A549 (cell line): ENCODE results near the gene HOXA10. TPM values are rescaled to one million over a fixed set of nuclear protein-coding genes. Genes with fewer than 3 reads are reported as not detected.
A peak's percentile ranks its signal among the peaks of the same experiment; 100 is the strongest.

Source experiments
- ATAC-seq, 2 experiments: fragments of 200-7000 bp in 1 of 2; fragments of >200 bp in 1 of 2; cut with Nextera tagmentation in 1 of 2; cut with Tn5 transposase in 1 of 2; 3 replicates each; pipeline versions ENCODE4 v1.8.0 to v1.9.1; 2018 to 2020; ENCODE audit warnings: mild to moderate bottlenecking in 1 of 2, moderate library complexity in 1 of 2
- CTCF ChIA-PET: fragments of 300-600 bp; sonication (Branson Sonifier 250); formaldehyde crosslinking; extraction: SDS; loops from one replicate; lab custom pipeline; 2021; ENCODE audit warnings: antibody characterized with exemption, inconsistent platforms; lab: Yijun Ruan, JAX
- POLR2A ChIA-PET: fragments of 350-600 bp; formaldehyde crosslinking; extraction: SDS; loops from one replicate; lab custom pipeline; 2021; ENCODE audit warnings: antibody characterized with exemption, inconsistent platforms; lab: Yijun Ruan, JAX
- DNase-seq, 2 experiments: peaks; one replicate each; pipeline versions ENCODE4 v3.0.0 to v3.0.0-alpha.2; 2011 to 2016; ENCODE audit warnings: low read depth in 1 of 2, low spot score in 1 of 2
- FAIRE-seq: peaks from 2 replicates; lab custom pipeline; 2011; peaks lifted over from hg19 to GRCh38; lab: Jason Lieb, UNC
- H3K27ac ChIP-seq, 2 experiments: fragments of >200 bp; sonication (Bioruptor Twin); formaldehyde crosslinking; 3 replicates each; pipeline ENCODE4 v1.5.1; 2016 to 2017
- H3K4me1 ChIP-seq: fragments of >200 bp; sonication (Bioruptor Twin); formaldehyde crosslinking; 3 replicates; pipeline ENCODE4 v1.6.1; 2016
- H3K4me2 ChIP-seq: fragments of >200 bp; sonication (Bioruptor Twin); formaldehyde crosslinking; 3 replicates; pipeline ENCODE4 v1.6.1; 2016
- H3K4me3 ChIP-seq: fragments of >200 bp; sonication (Bioruptor Twin); formaldehyde crosslinking; 3 replicates; pipeline ENCODE4 v1.5.1; 2016
- H3K9me3 ChIP-seq: fragments of >200 bp; sonication (Bioruptor Twin); formaldehyde crosslinking; 3 replicates; pipeline ENCODE4 v1.6.1; 2016
- BCL3 ChIP-seq: fragments of >200 bp; sonication (Bioruptor Twin); formaldehyde crosslinking; IDR thresholded peaks from 3 replicates; pipeline ENCODE4 v1.6.1; 2016
- CEBPB ChIP-seq, 2 experiments: fragments of >200 bp in 1 of 2; sonication (Bioruptor Twin) in 1 of 2; formaldehyde crosslinking in 1 of 2; IDR thresholded peaks; 2 replicates each; pipeline ENCODE4 v1.6.1; 2012 to 2016
- CHD4 ChIP-seq: fragments of 200-600 bp; sonication (generic); IDR thresholded peaks from 2 replicates; pipeline ENCODE4 v1.6.1; 2016; ENCODE audit warnings: antibody characterized with exemption, mild to moderate bottlenecking, borderline replicate concordance
- CTCF ChIP-seq: fragments of >200 bp; sonication (Bioruptor Twin); formaldehyde crosslinking; IDR thresholded peaks from 3 replicates; pipeline ENCODE4 v1.5.1; 2016
- EHF ChIP-seq: fragments of 250-450 bp; sonication (Bioruptor Pico); IDR thresholded peaks from 2 replicates; pipeline ENCODE4 v1.5.0; 2020; ENCODE audit warnings: mild to moderate bottlenecking
- ELK1 ChIP-seq: fragments of 150-350 bp; IDR thresholded peaks from 2 replicates; pipeline ENCODE4 v1.6.1; 2014; ENCODE audit warnings: low read depth, mild to moderate bottlenecking, low read length
- FOXS1 ChIP-seq: fragments of 250-450 bp; sonication (Bioruptor Pico); IDR thresholded peaks from 2 replicates; pipeline ENCODE4 v1.5.0; 2020; ENCODE audit warnings: mild to moderate bottlenecking, moderate library complexity
- GATA3 ChIP-seq: IDR thresholded peaks from 2 replicates; pipeline ENCODE4 v1.6.1; 2012; ENCODE audit warnings: borderline replicate concordance
- HDAC2 ChIP-seq: fragments of 200-600 bp; sonication (generic); IDR thresholded peaks from 2 replicates; pipeline ENCODE4 v1.6.1; 2016
- HES2 ChIP-seq: fragments of >200 bp; sonication (Bioruptor Twin); formaldehyde crosslinking; IDR thresholded peaks from 2 replicates; pipeline ENCODE4 v1.6.1; 2016
- HEYL ChIP-seq: fragments of 250-450 bp; sonication (Bioruptor Pico); IDR thresholded peaks from 2 replicates; pipeline ENCODE4 v1.8.0; 2021; ENCODE audit warnings: mild to moderate bottlenecking, moderate library complexity
- HOXB13 ChIP-seq: fragments of 250-450 bp; sonication (Bioruptor Pico); IDR thresholded peaks from 2 replicates; pipeline ENCODE4 v1.5.0; 2020; ENCODE audit warnings: low read depth, mild to moderate bottlenecking, moderate library complexity
- JUN ChIP-seq, 2 experiments: fragments of >200 bp; sonication (Bioruptor Twin); formaldehyde crosslinking; IDR thresholded peaks; 2 replicates in 1 of 2; 3 replicates in 1 of 2; pipeline ENCODE4 v1.6.1; 2016 to 2017
- KDM1A ChIP-seq: fragments of 200-600 bp; sonication (generic); IDR thresholded peaks from 2 replicates; pipeline ENCODE4 v1.6.1; 2016; ENCODE audit warnings: low read depth, mild to moderate bottlenecking
- MYC ChIP-seq: IDR thresholded peaks from 2 replicates; pipeline ENCODE4 v1.6.1; 2012; ENCODE audit warnings: mild to moderate bottlenecking, inconsistent platforms, low read length, improper control_type of control experiment, borderline replicate concordance
- NPAS2 ChIP-seq: fragments of 250-450 bp; sonication (Bioruptor Pico); IDR thresholded peaks from 2 replicates; pipeline ENCODE4 v1.8.0; 2022; ENCODE audit warnings: mild to moderate bottlenecking, moderate library complexity, borderline replicate concordance
- POLR2A ChIP-seq: IDR thresholded peaks from 2 replicates; pipeline ENCODE4 v1.6.1; 2012; ENCODE audit warnings: mild to moderate bottlenecking, low read length
- RFX5 ChIP-seq: fragments of 450-650 bp; IDR thresholded peaks from 2 replicates; pipeline ENCODE4 v1.7.1; 2014; ENCODE audit warnings: antibody characterized with exemption, mild to moderate bottlenecking, moderate library complexity
- SREBF2 ChIP-seq: fragments of 450-650 bp; IDR thresholded peaks from 2 replicates; pipeline ENCODE4 v1.6.1; 2014; ENCODE audit warnings: mild to moderate bottlenecking, moderate library complexity
- TFCP2L1 ChIP-seq: fragments of 250-450 bp; sonication (Bioruptor Pico); IDR thresholded peaks from 2 replicates; pipeline ENCODE4 v1.5.0; 2021; ENCODE audit warnings: mild to moderate bottlenecking
- ZC3H11A ChIP-seq: fragments of 450-650 bp; IDR thresholded peaks from 2 replicates; pipeline ENCODE4 v1.6.1; 2014; ENCODE audit warnings: antibody characterized with exemption, mild to moderate bottlenecking
- WGBS: methylation state at CpG from one replicate; pipeline ENCODE4 v1.1.6; 2017; ENCODE audit errors: missing lambda C conversion rate; 5-methylcytosine and 5-hydroxymethylcytosine counted together
- polyA plus RNA-seq, 4 experiments: library from polyadenylated mRNA; depleted of rRNA in 3 of 4; stranded (reverse); fragments of >200 nt; fragmentation: RNase III in 1 of 4; extraction: RNeasy Plus Mini Kit Qiagen cat#74134 plus additional on column Dnase treatment in 1 of 4; gene quantifications; 2 replicates in 3 of 4; 3 replicates in 1 of 4; pipeline ENCODE4 v1.2.3, GENCODE V29; 2011 to 2017
- TF ChIP-seq, protein P1 (sequence below): fragments of 200-600 bp; sonication (generic); IDR thresholded peaks from 2 replicates; pipeline ENCODE4 v1.6.1; 2016; ENCODE audit warnings: antibody characterized with exemption, mild to moderate bottlenecking, moderate library complexity
- TF ChIP-seq, protein P2 (sequence below): fragments of 250-450 bp; sonication (Bioruptor Pico); IDR thresholded peaks from 2 replicates; pipeline ENCODE4 v1.5.0; 2021; ENCODE audit warnings: mild to moderate bottlenecking, moderate library complexity, borderline replicate concordance
- TF ChIP-seq, protein P3 (sequence below): IDR thresholded peaks from 2 replicates; pipeline ENCODE4 v1.6.1; 2012; ENCODE audit warnings: low read depth, borderline replicate concordance

Gene HOXA10
- polyA plus RNA-seq, 2 of the 4 experiments (the other 2 are of a cell fraction): 5.2 to 7.7 TPM

DNA sequence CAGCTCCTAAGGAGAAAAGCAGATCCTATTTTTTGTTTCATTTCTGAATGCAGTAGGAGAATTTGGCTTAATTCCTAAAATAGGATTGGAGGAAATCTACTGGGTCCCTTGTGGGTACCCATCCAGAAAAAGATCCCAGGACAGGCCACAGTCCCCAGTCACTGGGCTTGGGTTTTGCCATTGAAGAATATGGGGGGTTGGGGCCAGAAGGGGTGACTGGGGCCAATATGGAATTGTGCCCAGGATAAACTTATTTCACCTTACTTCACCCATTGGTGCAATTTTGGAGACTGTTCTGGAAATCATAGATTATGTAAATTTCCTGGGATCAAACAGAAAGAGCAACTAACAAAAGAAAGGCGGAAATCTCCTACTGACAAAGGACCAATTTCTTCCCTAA lies 35.6 kb downstream of the HOXA10 start:
- FAIRE-seq (no peak), ATAC-seq (no peak), DNase-seq (no peak)
- 97% methylated on average over 1 of the region's 1 CpG for WGBS
- Histone ChIP-seq H3K9me3 (no peaks in the 10 kb centered on the region), H3K4me1 (peaks cover 50% of the 10 kb centered on the region), H3K4me3 (no peak overlapping the region), H3K4me2 (0 out of 3 replicates have a peak overlapping the region, but pooled peaks have one; percentile 5), H3K27ac (peak overlapping the region in 1 of 2 experiments; percentile 19; a peak in 1 of 6 replicates)
- TF ChIP-seq MYC (no peak), HEYL (no peak), TFCP2L1 (CRISPR knock-in tag) (no peak), HDAC2 (no peak), GATA3 (no peak), ZC3H11A (no peak), ELK1 (no peak), SREBF2 (no peak), CEBPB (IDR thresholded peaks at IDR 0.05) (no peak), CHD4 (no peak), CTCF (no peak), KDM1A (no peak), HOXB13 (CRISPR knock-in tag) (no peak), POLR2A (no peak)
- TF ChIP-seq, protein P1, sequence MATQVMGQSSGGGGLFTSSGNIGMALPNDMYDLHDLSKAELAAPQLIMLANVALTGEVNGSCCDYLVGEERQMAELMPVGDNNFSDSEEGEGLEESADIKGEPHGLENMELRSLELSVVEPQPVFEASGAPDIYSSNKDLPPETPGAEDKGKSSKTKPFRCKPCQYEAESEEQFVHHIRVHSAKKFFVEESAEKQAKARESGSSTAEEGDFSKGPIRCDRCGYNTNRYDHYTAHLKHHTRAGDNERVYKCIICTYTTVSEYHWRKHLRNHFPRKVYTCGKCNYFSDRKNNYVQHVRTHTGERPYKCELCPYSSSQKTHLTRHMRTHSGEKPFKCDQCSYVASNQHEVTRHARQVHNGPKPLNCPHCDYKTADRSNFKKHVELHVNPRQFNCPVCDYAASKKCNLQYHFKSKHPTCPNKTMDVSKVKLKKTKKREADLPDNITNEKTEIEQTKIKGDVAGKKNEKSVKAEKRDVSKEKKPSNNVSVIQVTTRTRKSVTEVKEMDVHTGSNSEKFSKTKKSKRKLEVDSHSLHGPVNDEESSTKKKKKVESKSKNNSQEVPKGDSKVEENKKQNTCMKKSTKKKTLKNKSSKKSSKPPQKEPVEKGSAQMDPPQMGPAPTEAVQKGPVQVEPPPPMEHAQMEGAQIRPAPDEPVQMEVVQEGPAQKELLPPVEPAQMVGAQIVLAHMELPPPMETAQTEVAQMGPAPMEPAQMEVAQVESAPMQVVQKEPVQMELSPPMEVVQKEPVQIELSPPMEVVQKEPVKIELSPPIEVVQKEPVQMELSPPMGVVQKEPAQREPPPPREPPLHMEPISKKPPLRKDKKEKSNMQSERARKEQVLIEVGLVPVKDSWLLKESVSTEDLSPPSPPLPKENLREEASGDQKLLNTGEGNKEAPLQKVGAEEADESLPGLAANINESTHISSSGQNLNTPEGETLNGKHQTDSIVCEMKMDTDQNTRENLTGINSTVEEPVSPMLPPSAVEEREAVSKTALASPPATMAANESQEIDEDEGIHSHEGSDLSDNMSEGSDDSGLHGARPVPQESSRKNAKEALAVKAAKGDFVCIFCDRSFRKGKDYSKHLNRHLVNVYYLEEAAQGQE: no peak
- TF ChIP-seq, protein P2, sequence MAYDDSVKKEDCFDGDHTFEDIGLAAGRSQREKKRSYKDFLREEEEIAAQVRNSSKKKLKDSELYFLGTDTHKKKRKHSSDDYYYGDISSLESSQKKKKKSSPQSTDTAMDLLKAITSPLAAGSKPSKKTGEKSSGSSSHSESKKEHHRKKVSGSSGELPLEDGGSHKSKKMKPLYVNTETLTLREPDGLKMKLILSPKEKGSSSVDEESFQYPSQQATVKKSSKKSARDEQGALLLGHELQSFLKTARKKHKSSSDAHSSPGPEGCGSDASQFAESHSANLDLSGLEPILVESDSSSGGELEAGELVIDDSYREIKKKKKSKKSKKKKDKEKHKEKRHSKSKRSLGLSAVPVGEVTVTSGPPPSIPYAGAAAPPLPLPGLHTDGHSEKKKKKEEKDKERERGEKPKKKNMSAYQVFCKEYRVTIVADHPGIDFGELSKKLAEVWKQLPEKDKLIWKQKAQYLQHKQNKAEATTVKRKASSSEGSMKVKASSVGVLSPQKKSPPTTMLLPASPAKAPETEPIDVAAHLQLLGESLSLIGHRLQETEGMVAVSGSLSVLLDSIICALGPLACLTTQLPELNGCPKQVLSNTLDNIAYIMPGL (CRISPR knock-in tag): no peak
- CTCF ChIA-PET: no interaction called here
- POLR2A ChIA-PET: no interaction called here

DNA sequence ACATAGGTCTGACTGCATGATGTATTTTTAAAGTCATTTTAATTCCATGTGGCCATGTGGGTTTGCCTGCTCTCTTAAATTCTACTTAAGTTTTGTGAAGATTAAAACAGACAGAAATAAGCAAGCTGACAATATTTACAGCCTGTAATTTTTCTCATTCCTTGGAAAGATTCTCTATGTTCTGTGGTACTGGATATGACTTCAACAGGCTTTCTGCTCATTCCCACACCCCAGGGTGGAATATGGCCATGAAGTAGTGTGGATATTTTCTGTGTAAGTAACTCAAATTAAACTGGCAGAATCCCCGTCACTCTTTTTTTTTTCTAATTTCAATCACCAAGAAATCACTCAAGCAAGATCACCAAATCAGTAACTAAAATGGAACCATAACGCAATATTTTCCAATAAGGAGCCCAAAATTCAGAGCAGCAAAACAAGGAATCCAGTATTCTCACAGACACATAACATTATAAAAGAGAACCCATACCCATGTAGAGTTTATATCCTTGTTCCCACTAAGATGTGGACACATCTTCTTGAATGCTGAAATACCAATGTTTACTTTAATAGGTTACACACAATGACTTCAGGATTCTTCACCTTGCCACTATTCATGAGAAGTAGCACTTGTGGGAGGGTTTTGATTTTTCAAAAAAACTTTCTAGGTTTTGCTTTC lies 36.3 kb downstream of the HOXA10 start:
- no peak for FAIRE-seq
- CTCF ChIA-PET: no interaction called here
- Histone ChIP-seq H3K4me3 (no peak overlapping the region), H3K9me3 (no peaks in the 10 kb centered on the region), H3K4me2 (peak overlapping the region; percentile 5; the same call in 1 of the 3 replicates), H3K27ac (peak overlapping the region in 1 of 2 experiments; percentile 82; a peak in 1 of 6 replicates), H3K4me1 (peaks cover 52% of the 10 kb centered on the region)
- POLR2A ChIA-PET: no interaction called here
- DNase-seq: peak in 1 of 2 experiments; percentile 36
- WGBS: 93% methylated on average over 2 of the region's 2 CpGs
- ATAC-seq: no peak
- TF ChIP-seq NPAS2 (no peak), RFX5 (no peak), HDAC2 (no peak), SREBF2 (no peak), ELK1 (no peak), JUN (IDR thresholded peaks at IDR 0.05) (no peak), HES2 (no peak), BCL3 (no peak), HOXB13 (CRISPR knock-in tag) (no peak), EHF (CRISPR knock-in tag) (no peak), FOXS1 (CRISPR knock-in tag) (no peak)
- TF ChIP-seq, protein P3, sequence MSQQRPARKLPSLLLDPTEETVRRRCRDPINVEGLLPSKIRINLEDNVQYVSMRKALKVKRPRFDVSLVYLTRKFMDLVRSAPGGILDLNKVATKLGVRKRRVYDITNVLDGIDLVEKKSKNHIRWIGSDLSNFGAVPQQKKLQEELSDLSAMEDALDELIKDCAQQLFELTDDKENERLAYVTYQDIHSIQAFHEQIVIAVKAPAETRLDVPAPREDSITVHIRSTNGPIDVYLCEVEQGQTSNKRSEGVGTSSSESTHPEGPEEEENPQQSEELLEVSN: no peak
